Peyer's patch (tissue), 4 donors: ENCODE results near the gene PIAS1.

Experiments used
- POLR2A ChIP-seq, 2 donors: fragments of 450-650 bp; IDR thresholded peaks; one replicate each; pipeline ENCODE4 v1.5.1; 2017; ENCODE audit warnings: antibody characterized with exemption in 2 of 2, mild to moderate bottlenecking in 2 of 2, moderate library complexity in 2 of 2
- TF ChIP-seq, protein P1 (sequence below), 6 experiments: fragments of 450-650 bp in 4 of 6; fragments of 200-600 bp in 2 of 6; sonication (generic) in 1 of 6; IDR thresholded peaks; one replicate each; pipeline ENCODE4 v1.5.1; 2017 to 2019; ENCODE audit warnings: antibody characterized with exemption in 6 of 6, mild to moderate bottlenecking in 3 of 6, moderate library complexity in 1 of 6

GRCh38 chr15:68234060-68234459 lies 179.9 kb downstream of the PIAS1 start:
- TF ChIP-seq, protein P1, sequence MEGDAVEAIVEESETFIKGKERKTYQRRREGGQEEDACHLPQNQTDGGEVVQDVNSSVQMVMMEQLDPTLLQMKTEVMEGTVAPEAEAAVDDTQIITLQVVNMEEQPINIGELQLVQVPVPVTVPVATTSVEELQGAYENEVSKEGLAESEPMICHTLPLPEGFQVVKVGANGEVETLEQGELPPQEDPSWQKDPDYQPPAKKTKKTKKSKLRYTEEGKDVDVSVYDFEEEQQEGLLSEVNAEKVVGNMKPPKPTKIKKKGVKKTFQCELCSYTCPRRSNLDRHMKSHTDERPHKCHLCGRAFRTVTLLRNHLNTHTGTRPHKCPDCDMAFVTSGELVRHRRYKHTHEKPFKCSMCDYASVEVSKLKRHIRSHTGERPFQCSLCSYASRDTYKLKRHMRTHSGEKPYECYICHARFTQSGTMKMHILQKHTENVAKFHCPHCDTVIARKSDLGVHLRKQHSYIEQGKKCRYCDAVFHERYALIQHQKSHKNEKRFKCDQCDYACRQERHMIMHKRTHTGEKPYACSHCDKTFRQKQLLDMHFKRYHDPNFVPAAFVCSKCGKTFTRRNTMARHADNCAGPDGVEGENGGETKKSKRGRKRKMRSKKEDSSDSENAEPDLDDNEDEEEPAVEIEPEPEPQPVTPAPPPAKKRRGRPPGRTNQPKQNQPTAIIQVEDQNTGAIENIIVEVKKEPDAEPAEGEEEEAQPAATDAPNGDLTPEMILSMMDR (IDR thresholded peaks at IDR 0.05), result no peak
- TF ChIP-seq POLR2A (IDR thresholded peaks at IDR 0.05), result no peak
